NB4 (cell line): ENCODE results near the gene MYO1D.

Source experiments
- MYC ChIP-seq: IDR thresholded peaks from 2 replicates; pipeline ENCODE4 v1.6.1; 2011; ENCODE audit warnings: low read depth, low read length
- POLR2A ChIP-seq: IDR thresholded peaks from 2 replicates; pipeline ENCODE4 v1.6.1; 2011; ENCODE audit warnings: mild to moderate bottlenecking; ENCODE audit not compliant: insufficient read length; ENCODE audit errors: extremely low read depth
- TF ChIP-seq, protein P1 (sequence below): IDR thresholded peaks from one replicate; pipeline ENCODE4 v1.5.1; 2012; ENCODE audit warnings: low read depth, low read length

DNA sequence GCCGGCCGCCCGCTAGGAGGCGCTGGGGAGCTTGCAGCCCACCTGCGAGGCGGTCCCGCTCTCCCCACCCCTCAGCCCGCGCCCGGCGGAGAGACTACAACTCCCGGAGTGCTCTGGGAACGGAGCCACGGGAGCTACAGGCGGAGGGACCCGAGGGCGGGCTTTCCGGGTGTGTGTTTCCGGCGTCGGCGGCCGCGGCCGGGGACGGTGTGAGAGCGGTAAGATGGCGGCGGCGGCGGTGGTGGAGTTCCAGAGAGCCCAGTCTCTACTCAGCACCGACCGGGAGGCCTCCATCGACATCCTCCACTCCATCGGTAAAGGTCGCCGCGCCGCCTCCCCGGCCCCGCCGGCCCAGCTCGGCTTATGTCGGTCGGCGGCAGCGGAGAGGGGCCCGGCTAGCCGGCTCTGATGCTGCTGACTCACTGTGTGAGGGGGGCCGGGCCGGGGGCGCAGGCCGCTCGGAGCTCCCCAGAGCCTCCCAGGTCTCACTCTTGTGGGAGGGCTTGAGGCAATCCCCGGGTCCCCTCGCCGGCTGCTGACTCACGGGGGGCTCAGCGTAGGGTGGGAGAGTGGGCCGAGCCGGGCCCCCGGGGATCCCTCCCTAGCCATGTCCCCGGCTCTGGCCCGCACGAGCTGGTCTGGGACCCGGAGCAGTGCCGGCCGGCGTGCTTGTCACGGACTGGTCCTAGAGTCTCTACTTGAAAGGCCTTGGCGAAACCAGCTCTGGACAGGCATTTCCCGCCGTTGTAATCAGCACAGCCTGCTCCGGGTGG lies 432.4 kb downstream of the MYO1D start, which contains the start of gene PSMD11:
- TF ChIP-seq POLR2A (peak; percentile 68), MYC (peak; percentile 60; the same call in 1 of the 2 replicates)
- TF ChIP-seq, protein P1, sequence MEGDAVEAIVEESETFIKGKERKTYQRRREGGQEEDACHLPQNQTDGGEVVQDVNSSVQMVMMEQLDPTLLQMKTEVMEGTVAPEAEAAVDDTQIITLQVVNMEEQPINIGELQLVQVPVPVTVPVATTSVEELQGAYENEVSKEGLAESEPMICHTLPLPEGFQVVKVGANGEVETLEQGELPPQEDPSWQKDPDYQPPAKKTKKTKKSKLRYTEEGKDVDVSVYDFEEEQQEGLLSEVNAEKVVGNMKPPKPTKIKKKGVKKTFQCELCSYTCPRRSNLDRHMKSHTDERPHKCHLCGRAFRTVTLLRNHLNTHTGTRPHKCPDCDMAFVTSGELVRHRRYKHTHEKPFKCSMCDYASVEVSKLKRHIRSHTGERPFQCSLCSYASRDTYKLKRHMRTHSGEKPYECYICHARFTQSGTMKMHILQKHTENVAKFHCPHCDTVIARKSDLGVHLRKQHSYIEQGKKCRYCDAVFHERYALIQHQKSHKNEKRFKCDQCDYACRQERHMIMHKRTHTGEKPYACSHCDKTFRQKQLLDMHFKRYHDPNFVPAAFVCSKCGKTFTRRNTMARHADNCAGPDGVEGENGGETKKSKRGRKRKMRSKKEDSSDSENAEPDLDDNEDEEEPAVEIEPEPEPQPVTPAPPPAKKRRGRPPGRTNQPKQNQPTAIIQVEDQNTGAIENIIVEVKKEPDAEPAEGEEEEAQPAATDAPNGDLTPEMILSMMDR = peak; percentile 81
